Measurements from ENCODE around the gene KIAA1671. TPM values are rescaled to one million over a fixed set of nuclear protein-coding genes. Genes with fewer than 3 reads are reported as not detected.

KIAA1671 gene
- total and polyA plus RNA-seq, 2 of the 13 experiments (the other 11 are each of a cell fraction or from before 2014, with no cell fraction given): 13.5 to 13.6 TPM

GRCh38 chr22:25057013-25057881 is 104.7 kb downstream of the KIAA1671 start (continued):
- no peak for TF ChIP-seq SETDB1 (CRISPR knock-in tag; IDR thresholded peaks at IDR 0.05; ENCODE audit: borderline replicate concordance)
- no peak for TF ChIP-seq THYN1 (CRISPR knock-in tag; IDR thresholded peaks at IDR 0.05; ENCODE audit: borderline replicate concordance, low read depth)
- TF ChIP-seq ZHX2 (IDR thresholded peaks at IDR 0.05; ENCODE audit: low read depth): no peak
- no peak for TF ChIP-seq ZHX2 (CRISPR knock-in tag; IDR thresholded peaks at IDR 0.05; ENCODE audit: borderline replicate concordance)
- no peak for TF ChIP-seq MXD4 (CRISPR knock-in tag; IDR thresholded peaks at IDR 0.05)
- no peak for TF ChIP-seq CREB3 (CRISPR knock-in tag; IDR thresholded peaks at IDR 0.05)
- TF ChIP-seq JARID2 (CRISPR knock-in tag; IDR thresholded peaks at IDR 0.05; ENCODE audit: insufficient replicate concordance): no peak
- TF ChIP-seq KAT7 (CRISPR knock-in tag; IDR thresholded peaks at IDR 0.05; ENCODE audit: borderline replicate concordance): no peak
- TF ChIP-seq EEA1 (CRISPR knock-in tag; IDR thresholded peaks at IDR 0.05; ENCODE audit: borderline replicate concordance): no peak
- no peak for TF ChIP-seq ZKSCAN5 (CRISPR knock-in tag; IDR thresholded peaks at IDR 0.05)
- no peak for TF ChIP-seq ZNF782 (CRISPR knock-in tag; IDR thresholded peaks at IDR 0.05; ENCODE audit: borderline replicate concordance)
- TF ChIP-seq, protein P1, sequence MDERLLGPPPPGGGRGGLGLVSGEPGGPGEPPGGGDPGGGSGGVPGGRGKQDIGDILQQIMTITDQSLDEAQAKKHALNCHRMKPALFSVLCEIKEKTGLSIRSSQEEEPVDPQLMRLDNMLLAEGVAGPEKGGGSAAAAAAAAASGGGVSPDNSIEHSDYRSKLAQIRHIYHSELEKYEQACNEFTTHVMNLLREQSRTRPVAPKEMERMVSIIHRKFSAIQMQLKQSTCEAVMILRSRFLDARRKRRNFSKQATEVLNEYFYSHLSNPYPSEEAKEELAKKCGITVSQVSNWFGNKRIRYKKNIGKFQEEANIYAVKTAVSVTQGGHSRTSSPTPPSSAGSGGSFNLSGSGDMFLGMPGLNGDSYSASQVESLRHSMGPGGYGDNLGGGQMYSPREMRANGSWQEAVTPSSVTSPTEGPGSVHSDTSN (CRISPR knock-in tag; IDR thresholded peaks at IDR 0.05): no peak
- peak; percentile 64 for TF ChIP-seq RAD21 (CRISPR knock-in tag; IDR thresholded peaks at IDR 0.05)
- TF ChIP-seq TAF15 (IDR thresholded peaks at IDR 0.05; ENCODE audit: low read depth, low read length, poor library complexity, severe bottlenecking): no peak
- TF ChIP-seq ZNF747 (CRISPR knock-in tag; IDR thresholded peaks at IDR 0.05; ENCODE audit: borderline replicate concordance): no peak
- TF ChIP-seq XRCC5 (optimal IDR thresholded peaks at IDR 0.05; ENCODE audit: low read length): peak; percentile 69
- TF ChIP-seq HOXA3 (CRISPR knock-in tag; IDR thresholded peaks at IDR 0.05): no peak
- no peak for TF ChIP-seq NR3C1 (CRISPR knock-in tag; IDR thresholded peaks at IDR 0.05)
- no peak for TF ChIP-seq ZBTB38 (CRISPR knock-in tag; IDR thresholded peaks at IDR 0.05)
- peak; percentile 80 for TF ChIP-seq CTCF (CRISPR knock-in tag; IDR thresholded peaks at IDR 0.05)
